CD14-positive monocyte (primary cell): Measurements from ENCODE around the gene CLK3. TPM values are rescaled to one million over a fixed set of nuclear protein-coding genes. Genes with fewer than 3 reads are reported as not detected.

Experiments
- DNase-seq, 3 donors: peaks; one replicate each; pipeline ENCODE4 v3.0.0-alpha.2; 2011 to 2022
- H2AFZ ChIP-seq: 2 replicates; pipeline ENCODE4 v1.6.0; 2012; ENCODE audit warnings: mild to moderate bottlenecking, low read depth, low read length, inconsistent platforms; ENCODE audit not compliant: insufficient read depth, poor library complexity, severe bottlenecking
- H3K27ac ChIP-seq, 2 donors: 1 replicate in 1 of 2; 2 replicates in 1 of 2; pipeline ENCODE4 v1.5.1; 2012 to 2013; ENCODE audit warnings: low read length in 2 of 2, control low read depth in 1 of 2, inconsistent platforms in 1 of 2, low read depth in 1 of 2, mild to moderate bottlenecking in 1 of 2
- H3K27me3 ChIP-seq, 2 donors: one replicate each; pipeline versions ENCODE4 v1.6.0 to v1.6.1; 2011 to 2013; ENCODE audit warnings: low read length in 2 of 2; ENCODE audit not compliant: control insufficient read depth in 2 of 2, insufficient read depth in 2 of 2
- H3K36me3 ChIP-seq, 2 donors: replicated peaks in 1 of 2; 1 replicate in 1 of 2; 2 replicates in 1 of 2; pipeline versions ENCODE4 v1.5.1 to v1.6.1; 2012 to 2013; ENCODE audit warnings: low read length in 2 of 2, control low read depth in 1 of 2, inconsistent platforms in 1 of 2, mild to moderate bottlenecking in 1 of 2; ENCODE audit not compliant: insufficient read depth in 2 of 2, control insufficient read depth in 1 of 2
- H3K4me1 ChIP-seq, 2 donors: 1 replicate in 1 of 2; 2 replicates in 1 of 2; pipeline versions ENCODE4 v1.5.1 to v1.6.1; 2012 to 2013; ENCODE audit warnings: low read length in 2 of 2, control low read depth in 1 of 2, inconsistent platforms in 1 of 2, mild to moderate bottlenecking in 1 of 2, moderate library complexity in 1 of 2; ENCODE audit not compliant: insufficient read depth in 2 of 2, control insufficient read depth in 1 of 2
- H3K4me2 ChIP-seq: replicated peaks from 2 replicates; pipeline ENCODE3; 2012; ENCODE audit warnings: low read length, moderate library complexity, mild to moderate bottlenecking; ENCODE audit not compliant: poor library complexity, severe bottlenecking; ENCODE audit errors: extremely low read depth
- H3K4me3 ChIP-seq, 3 experiments: fragments of 200-600 bp in 1 of 3; sonication (generic) in 1 of 3; replicated peaks in 1 of 3; 1 replicate in 2 of 3; 2 replicates in 1 of 3; pipeline ENCODE4 v1.5.1; 2011 to 2013; ENCODE audit warnings: low read length in 3 of 3, mild to moderate bottlenecking in 3 of 3, control low read depth in 2 of 3, low read depth in 2 of 3, inconsistent platforms in 1 of 3, moderate library complexity in 1 of 3
- H3K79me2 ChIP-seq: 2 replicates; pipeline ENCODE4 v1.6.0; 2012; ENCODE audit warnings: mild to moderate bottlenecking, control low read depth, inconsistent platforms, low read length, moderate library complexity; ENCODE audit not compliant: insufficient read depth
- H3K9ac ChIP-seq: 2 replicates; pipeline ENCODE4 v1.6.0; 2017; ENCODE audit warnings: low read length, mild to moderate bottlenecking; ENCODE audit not compliant: insufficient read depth, poor library complexity, severe bottlenecking
- H3K9me3 ChIP-seq, 2 donors: replicated peaks in 1 of 2; 1 replicate in 1 of 2; 2 replicates in 1 of 2; pipeline versions ENCODE4 v1.5.1 to v1.6.1; 2012 to 2013; ENCODE audit warnings: low read length in 2 of 2, control low read depth in 1 of 2; ENCODE audit not compliant: control insufficient read depth in 1 of 2, insufficient read depth in 1 of 2
- H4K20me1 ChIP-seq: 2 replicates; pipeline ENCODE4 v1.6.0; 2012; ENCODE audit warnings: mild to moderate bottlenecking, low read length, control low read depth, moderate library complexity; ENCODE audit not compliant: insufficient read depth
- H3K27ac Mint-ChIP-seq, 7 donors: one replicate each; pipeline ENCODE4 v1.8.0; 2020; ENCODE audit warnings: mild to moderate bottlenecking in 7 of 7, mixed read lengths in 7 of 7, moderate library complexity in 6 of 7, inconsistent platforms in 2 of 7
- H3K27me3 Mint-ChIP-seq, 3 donors: one replicate each; pipeline ENCODE4 v1.8.0; 2021 to 2022; ENCODE audit warnings: low read depth in 3 of 3, mild to moderate bottlenecking in 3 of 3, mixed read lengths in 3 of 3, moderate library complexity in 3 of 3, inconsistent platforms in 1 of 3
- H3K36me3 Mint-ChIP-seq, 2 donors: one replicate each; pipeline ENCODE4 v1.8.0; 2020; ENCODE audit warnings: mixed read lengths in 2 of 2, inconsistent platforms in 1 of 2, mild to moderate bottlenecking in 1 of 2
- H3K4me1 Mint-ChIP-seq: one replicate; pipeline ENCODE4 v1.8.0; 2020; ENCODE audit warnings: mild to moderate bottlenecking, mixed read lengths
- H3K4me3 Mint-ChIP-seq, 2 donors: one replicate each; pipeline ENCODE4 v1.8.0; 2020; ENCODE audit warnings: mild to moderate bottlenecking in 2 of 2, mixed read lengths in 2 of 2, moderate library complexity in 1 of 2
- H3K9me3 Mint-ChIP-seq, 7 donors: one replicate each; pipeline ENCODE4 v1.8.0; 2020 to 2022; ENCODE audit warnings: mixed read lengths in 7 of 7, mild to moderate bottlenecking in 6 of 7, moderate library complexity in 6 of 7, inconsistent platforms in 2 of 7
- WGBS: methylation state at CpG from one replicate; pipeline ENCODE4 v1.1.5; 2013; ENCODE audit warnings: missing lambda C conversion rate; ENCODE audit not compliant: insufficient coverage; 5-methylcytosine and 5-hydroxymethylcytosine counted together
- intact Hi-C, 2 donors: fragments of 100-400 bp; cut with micrococcal nuclease; formaldehyde crosslinking; loops; one replicate each; pipeline versions ENCODE4 v1.15.0 to v1.15.1; 2023
- polyA plus RNA-seq, 3 donors: library from polyadenylated mRNA; depleted of rRNA in 1 of 3; unstranded in 2 of 3; stranded (reverse) in 1 of 3; fragments of 300-500 nt in 2 of 3; fragments of >200 nt in 1 of 3; fragmentation: Illumina TruSeq in 2 of 3; gene quantifications; 1 replicate in 2 of 3; 2 replicates in 1 of 3; pipeline ENCODE4 v1.2.3, GENCODE V29; 2012 to 2021
- TF ChIP-seq, protein P1 (sequence below): fragments of 200-600 bp; IDR thresholded peaks from one replicate; pipeline ENCODE4 v1.8.0; 2022; ENCODE audit warnings: antibody characterized with exemption, mild to moderate bottlenecking

Gene CLK3
- polyA plus RNA-seq, 3 donors: 27.6 to 354 (median 33.2) TPM

DNA sequence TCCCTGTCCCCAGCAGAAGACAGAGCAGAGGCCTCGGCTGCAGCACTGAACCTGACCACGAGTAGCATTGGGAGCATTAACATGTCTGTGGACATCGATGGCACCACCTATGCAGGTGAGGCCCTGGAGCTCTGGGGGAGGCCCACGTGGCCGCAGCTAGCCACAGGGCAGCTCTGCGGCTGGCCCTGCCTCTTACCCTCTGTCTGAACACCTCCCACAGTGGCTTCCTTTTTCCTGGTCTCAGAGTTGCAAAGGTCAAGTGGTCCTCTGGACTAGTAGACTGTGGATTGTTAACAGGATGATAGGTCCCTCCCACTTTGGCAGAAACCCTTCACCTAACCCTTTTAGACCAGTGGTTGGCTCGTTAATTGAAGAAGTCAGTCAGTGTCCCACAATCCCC, 22.5 kb upstream of the CLK3 start:
- WGBS: 96% methylated on average over 6 of the region's 7 CpGs
- Histone ChIP-seq H3K79me2 (no peaks in the 10 kb centered on the region), H3K9me3 (no peaks in the 10 kb centered on the region), H3K4me1 (peaks cover 22 to 23% of the 10 kb centered on the region in 2 donors), H3K9ac (no peak overlapping the region), H3K36me3 (peaks cover 51 to 64% of the 10 kb centered on the region in 2 donors), H3K4me3 (no peak overlapping the region), H2AFZ (no peak overlapping the region), H3K4me2 (no peak overlapping the region), H3K27me3 (no peaks in the 10 kb centered on the region), H4K20me1 (peaks cover 15% of the 10 kb centered on the region), H3K27ac (no peak overlapping the region)
- Mint-ChIP-seq H3K27ac (peak overlapping the region in 1 of 7 donors; percentile 68), H3K9me3 (no peaks in the 10 kb centered on the region), H3K4me3 (no peak overlapping the region), H3K27me3 (no peaks in the 10 kb centered on the region), H3K4me1 (peaks cover 22% of the 10 kb centered on the region), H3K36me3 (peaks cover 58 to 78% of the 10 kb centered on the region in 2 donors)
- intact Hi-C loops: no loop called here
- DNase-seq: no peak
- TF ChIP-seq, protein P1, sequence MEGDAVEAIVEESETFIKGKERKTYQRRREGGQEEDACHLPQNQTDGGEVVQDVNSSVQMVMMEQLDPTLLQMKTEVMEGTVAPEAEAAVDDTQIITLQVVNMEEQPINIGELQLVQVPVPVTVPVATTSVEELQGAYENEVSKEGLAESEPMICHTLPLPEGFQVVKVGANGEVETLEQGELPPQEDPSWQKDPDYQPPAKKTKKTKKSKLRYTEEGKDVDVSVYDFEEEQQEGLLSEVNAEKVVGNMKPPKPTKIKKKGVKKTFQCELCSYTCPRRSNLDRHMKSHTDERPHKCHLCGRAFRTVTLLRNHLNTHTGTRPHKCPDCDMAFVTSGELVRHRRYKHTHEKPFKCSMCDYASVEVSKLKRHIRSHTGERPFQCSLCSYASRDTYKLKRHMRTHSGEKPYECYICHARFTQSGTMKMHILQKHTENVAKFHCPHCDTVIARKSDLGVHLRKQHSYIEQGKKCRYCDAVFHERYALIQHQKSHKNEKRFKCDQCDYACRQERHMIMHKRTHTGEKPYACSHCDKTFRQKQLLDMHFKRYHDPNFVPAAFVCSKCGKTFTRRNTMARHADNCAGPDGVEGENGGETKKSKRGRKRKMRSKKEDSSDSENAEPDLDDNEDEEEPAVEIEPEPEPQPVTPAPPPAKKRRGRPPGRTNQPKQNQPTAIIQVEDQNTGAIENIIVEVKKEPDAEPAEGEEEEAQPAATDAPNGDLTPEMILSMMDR: no peak

DNA sequence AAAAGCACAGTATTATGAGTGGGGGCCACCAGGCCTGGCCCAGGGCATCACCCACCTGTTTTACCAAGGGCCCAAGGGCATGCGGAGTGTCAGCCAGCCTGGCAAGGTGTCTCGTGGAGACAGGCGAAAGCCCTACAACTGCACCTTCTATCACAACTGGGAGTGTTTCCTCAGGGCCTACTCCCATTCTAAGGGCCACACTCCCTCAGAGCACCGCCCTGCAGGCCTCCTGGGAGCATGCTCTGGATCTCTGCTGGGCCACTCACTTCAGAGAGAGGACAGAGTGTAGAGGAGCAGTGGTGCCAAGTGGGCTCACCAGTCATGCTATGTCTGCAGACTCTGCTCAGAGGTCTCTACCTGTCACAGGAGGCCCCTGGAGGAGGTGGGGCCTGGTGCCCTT, 21.2 kb upstream of the CLK3 start:
- H3K27me3 Mint-ChIP-seq: no peaks in the 10 kb centered on the region
- H3K4me1 Mint-ChIP-seq: peaks cover 21% of the 10 kb centered on the region
- H3K4me2 ChIP-seq: no peak overlapping the region
- no peak overlapping the region for H3K4me3 Mint-ChIP-seq
- peaks cover 19 to 21% of the 10 kb centered on the region in 2 donors for H3K4me1 ChIP-seq
- H2AFZ ChIP-seq: no peak overlapping the region
- peaks cover 58 to 79% of the 10 kb centered on the region in 2 donors for H3K36me3 Mint-ChIP-seq
- no peaks in the 10 kb centered on the region for H3K9me3 ChIP-seq
- DNase-seq: no peak
- H4K20me1 ChIP-seq: peaks cover 8% of the 10 kb centered on the region
- intact Hi-C loops: no loop called here
- no peak overlapping the region for H3K9ac ChIP-seq
- no peaks in the 10 kb centered on the region for H3K27me3 ChIP-seq
- no peak overlapping the region for H3K4me3 ChIP-seq
- TF ChIP-seq, protein P1: no peak
- WGBS: no CpG with 5 or more reads among the region's 4 CpGs
- H3K27ac ChIP-seq: no peak overlapping the region
- H3K79me2 ChIP-seq: peaks cover 4% of the 10 kb centered on the region
- H3K27ac Mint-ChIP-seq: no peak overlapping the region
- no peaks in the 10 kb centered on the region for H3K9me3 Mint-ChIP-seq
- H3K36me3 ChIP-seq: peaks cover 51 to 64% of the 10 kb centered on the region in 2 donors
